Lung (tissue), 12 donors: ENCODE measurements around the gene ADAMTS5. TPM values are rescaled to one million over a fixed set of nuclear protein-coding genes. Genes with fewer than 3 reads are reported as not detected.

Experiments used
- ATAC-seq: fragments of 200-7000 bp; cut with Tn5 transposase; one replicate; pipeline ENCODE4 v1.9.1; 2020; ENCODE audit warnings: moderate number of reproducible peaks; ENCODE audit not compliant: insufficient read depth, low FRiP score
- DNase-seq, 3 donors: peaks; one replicate each; pipeline ENCODE4 v3.0.0-alpha.2; 2013 to 2017
- H3K27ac ChIP-seq, 2 donors: one replicate each; pipeline ENCODE4 v1.5.1; 2013; ENCODE audit warnings: mild to moderate bottlenecking in 2 of 2, moderate library complexity in 2 of 2, control low read depth in 1 of 2, inconsistent platforms in 1 of 2, low read depth in 1 of 2, low read length in 1 of 2
- H3K27me3 ChIP-seq, 3 donors: one replicate each; pipeline ENCODE4 v1.5.1; 2013; ENCODE audit warnings: low read length in 2 of 3; ENCODE audit not compliant: control insufficient read depth in 3 of 3, insufficient read depth in 3 of 3
- H3K36me3 ChIP-seq, 4 donors: one replicate each; pipeline ENCODE4 v1.5.1; 2013; ENCODE audit warnings: low read length in 4 of 4, mild to moderate bottlenecking in 1 of 4, moderate library complexity in 1 of 4; ENCODE audit not compliant: control insufficient read depth in 4 of 4, insufficient read depth in 4 of 4
- H3K4me1 ChIP-seq, 5 donors: one replicate each; pipeline ENCODE4 v1.5.1; 2013; ENCODE audit warnings: low read length in 5 of 5, mild to moderate bottlenecking in 2 of 5, moderate library complexity in 1 of 5; ENCODE audit not compliant: control insufficient read depth in 5 of 5, insufficient read depth in 5 of 5
- H3K4me3 ChIP-seq: one replicate; pipeline ENCODE4 v1.5.1; 2013; ENCODE audit warnings: mild to moderate bottlenecking, control low read depth, moderate library complexity
- H3K9ac ChIP-seq, 2 donors: one replicate each; pipeline ENCODE4 v1.5.1; 2013; ENCODE audit warnings: low read length in 2 of 2, control low read depth in 1 of 2; ENCODE audit not compliant: insufficient read depth in 1 of 2
- H3K9me3 ChIP-seq, 4 donors: one replicate each; pipeline ENCODE4 v1.5.1; 2013; ENCODE audit warnings: low read length in 3 of 4, mild to moderate bottlenecking in 1 of 4, moderate library complexity in 1 of 4; ENCODE audit not compliant: control insufficient read depth in 4 of 4, insufficient read depth in 3 of 4
- CTCF ChIP-seq: IDR thresholded peaks from 2 replicates; pipeline ENCODE4 v1.5.1; 2012; ENCODE audit warnings: mild to moderate bottlenecking; ENCODE audit errors: control extremely low read depth, extremely low read depth
- WGBS, 2 donors: extraction: QIAGEN DNeasy Blood & Tissue Kit; methylation state at CpG; one replicate each; pipeline ENCODE4 v1.1.7; 2013; 5-methylcytosine and 5-hydroxymethylcytosine counted together
- polyA plus RNA-seq, 2 donors: library from polyadenylated mRNA; stranded (reverse); fragments of 200-250 nt; gene quantifications; one replicate each; pipeline ENCODE4 v1.2.1, GENCODE V29; 2013
- total RNA-seq, 2 donors: library from RNA; depleted of rRNA in 1 of 2; stranded (reverse); fragments of >200 nt in 1 of 2; gene quantifications; one replicate each; pipeline ENCODE4 v1.2.1, GENCODE V29; 2014 to 2021
- donor health status: control.
- donor health status: control.
- donor health status: Bipolar disorder and iron deficiency.
- donor health status: healthy.
- donor health status: DM: yes; HTN: yes; CAD: no.

ADAMTS5 gene
- total and polyA plus RNA-seq, 4 donors = 0.59 to 22.2 (median 2.8) TPM

- peaks cover 0 to 3% (median 0%) of the 10 kb centered on the region in 4 donors for H3K36me3 ChIP-seq
- no peak overlapping the region for H3K4me3 ChIP-seq
- TF ChIP-seq CTCF = no peak
- H3K27me3 ChIP-seq = no peaks in the 10 kb centered on the region
- ATAC-seq (no peak), DNase-seq (no peak)
- no peak overlapping the region for H3K9ac ChIP-seq
- WGBS, 2 donors = 86 to 88% methylated on average over 9 of the region's 9 CpGs
- no peak overlapping the region for H3K27ac ChIP-seq
- peaks cover 0 to 20% (median 8%) of the 10 kb centered on the region in 5 donors for H3K4me1 ChIP-seq
- H3K9me3 ChIP-seq = no peaks in the 10 kb centered on the region
Observed at GRCh38 chr21:26954662-26955121, 12.2 kb downstream of the ADAMTS5 start.

- H3K9ac ChIP-seq = no peak overlapping the region
Observed at GRCh38 chr21:26952374-26953066, 14.4 kb downstream of the ADAMTS5 start.

GRCh38 chr21:26949830-26950229, 17.1 kb downstream of the ADAMTS5 start:
- no peak overlapping the region for H3K9ac ChIP-seq
- no peak overlapping the region for H3K27ac ChIP-seq
- no peak overlapping the region for H3K4me3 ChIP-seq
- peaks cover 0 to 3% (median 0%) of the 10 kb centered on the region in 4 donors for H3K36me3 ChIP-seq
- peaks cover 0 to 25% (median 8%) of the 10 kb centered on the region in 5 donors for H3K4me1 ChIP-seq
- H3K9me3 ChIP-seq = no peaks in the 10 kb centered on the region
- no peak for TF ChIP-seq CTCF
- WGBS, 2 donors = 78 to 83% methylated on average over 4 of the region's 4 CpGs
- DNase-seq (no peak), ATAC-seq (no peak)
- no peaks in the 10 kb centered on the region for H3K27me3 ChIP-seq

More at GRCh38 chr21:26952374-26953066, 14.4 kb downstream of the ADAMTS5 start:
- no peak overlapping the region for H3K27ac ChIP-seq
- no peak for TF ChIP-seq CTCF
- H3K9me3 ChIP-seq = no peaks in the 10 kb centered on the region
- H3K4me3 ChIP-seq = no peak overlapping the region
- peaks cover 0 to 3% (median 0%) of the 10 kb centered on the region in 4 donors for H3K36me3 ChIP-seq
- H3K4me1 ChIP-seq = peaks cover 0 to 20% (median 8%) of the 10 kb centered on the region in 5 donors
- ATAC-seq = no peak
- H3K27me3 ChIP-seq = no peaks in the 10 kb centered on the region
- WGBS, 2 donors = 52 to 65% methylated on average over 9 of the region's 9 CpGs
- DNase-seq = no peak

GRCh38 chr21:26948194-26948593, 18.7 kb downstream of the ADAMTS5 start:
- no peak for TF ChIP-seq CTCF
- Histone ChIP-seq H3K27me3 (no peaks in the 10 kb centered on the region), H3K9me3 (no peaks in the 10 kb centered on the region), H3K4me1 (peaks cover 0 to 25% (median 8%) of the 10 kb centered on the region in 5 donors), H3K27ac (no peak overlapping the region), H3K4me3 (no peak overlapping the region), H3K36me3 (no peaks in the 10 kb centered on the region), H3K9ac (no peak overlapping the region)
- ATAC-seq = no peak
- no peak for DNase-seq
- 69% methylated on average over 2 of the region's 2 CpGs for WGBS, 2 donors
